GF-D8 (cell line): ENCODE data around the gene JPH2.
A peak's percentile ranks its signal among the peaks of the same experiment; 100 is the strongest.
"Not testable (repeated sequence)": the region's sequence is repeated elsewhere in the genome, so short reads cannot be mapped to it uniquely, and the experiment has no call there.

ENCODE experiments used
- DNase-seq: peaks from one replicate; lab custom pipeline; 2025; lab: John Stamatoyannopoulos, UW

The JPH2 gene

GRCh38 chr20:44187054-44187771 lies at the start of gene JPH2:
JPH2 (minus strand) TSS chr20:44187188; CDS start chr20:44186705, 483 bp downstream.
- no peak for DNase-seq

GRCh38 chr20:44235702-44236101 lies 48.7 kb upstream of the JPH2 start:
- DNase-seq, result no peak

GRCh38 chr20:44234566-44235317 lies 47.8 kb upstream of the JPH2 start:
- DNase-seq, result no peak

GRCh38 chr20:44233436-44234016 lies 46.5 kb upstream of the JPH2 start:
- no peak for DNase-seq

- DNase-seq, result not testable (repeated sequence)
These were observed 45.5 kb upstream of the JPH2 start for GRCh38 chr20:44232469-44232856.

GRCh38 chr20:44231713-44232468 lies 44.9 kb upstream of the JPH2 start:
- DNase-seq, result no peak

GRCh38 chr20:44231193-44231592 lies 44.2 kb upstream of the JPH2 start:
- no peak for DNase-seq

- DNase-seq, result no peak
These were observed 41.7 kb upstream of the JPH2 start for GRCh38 chr20:44228465-44229258.

GRCh38 chr20:44224637-44225036 lies 37.6 kb upstream of the JPH2 start:
- DNase-seq, result no peak

- DNase-seq, result no peak
These were observed 36.7 kb upstream of the JPH2 start for GRCh38 chr20:44223721-44224120.

GRCh38 chr20:44222633-44223368 lies 35.8 kb upstream of the JPH2 start:
- DNase-seq, result no peak

- DNase-seq, result no peak
These were observed 35.0 kb upstream of the JPH2 start for GRCh38 chr20:44222027-44222426.

GRCh38 chr20:44221368-44221954 lies 34.5 kb upstream of the JPH2 start:
- no peak for DNase-seq

- no peak for DNase-seq
These were observed 32.8 kb upstream of the JPH2 start for GRCh38 chr20:44219791-44220190.

- DNase-seq, result no peak
These were observed 32.3 kb upstream of the JPH2 start for GRCh38 chr20:44219170-44219730.

- no peak for DNase-seq
These were observed 31.5 kb upstream of the JPH2 start for GRCh38 chr20:44218446-44218845.

- peak; percentile 46 for DNase-seq
These were observed 30.5 kb upstream of the JPH2 start for GRCh38 chr20:44217342-44218092.

GRCh38 chr20:44215125-44215524 lies 28.1 kb upstream of the JPH2 start:
- DNase-seq, result peak; percentile 16

- no peak for DNase-seq
These were observed 25.8 kb upstream of the JPH2 start for GRCh38 chr20:44212792-44213191.
